Thyroid gland (tissue), 4 donors: ENCODE measurements around the gene OXA1L.

Source experiments
- POLR2A ChIP-seq, 2 donors: fragments of 450-650 bp; IDR thresholded peaks; one replicate each; pipeline ENCODE4 v1.6.1; 2017; ENCODE audit warnings: antibody characterized with exemption in 2 of 2, mild to moderate bottlenecking in 2 of 2, moderate library complexity in 1 of 2
- TF ChIP-seq, protein P1 (sequence below), 6 experiments: fragments of 200-600 bp in 3 of 6; fragments of 450-650 bp in 3 of 6; sonication (generic) in 3 of 6; IDR thresholded peaks; one replicate each; pipeline ENCODE4 v1.5.1; 2016 to 2019; ENCODE audit warnings: antibody characterized with exemption in 6 of 6, mild to moderate bottlenecking in 2 of 6, inconsistent platforms in 1 of 6, moderate library complexity in 1 of 6

DNA sequence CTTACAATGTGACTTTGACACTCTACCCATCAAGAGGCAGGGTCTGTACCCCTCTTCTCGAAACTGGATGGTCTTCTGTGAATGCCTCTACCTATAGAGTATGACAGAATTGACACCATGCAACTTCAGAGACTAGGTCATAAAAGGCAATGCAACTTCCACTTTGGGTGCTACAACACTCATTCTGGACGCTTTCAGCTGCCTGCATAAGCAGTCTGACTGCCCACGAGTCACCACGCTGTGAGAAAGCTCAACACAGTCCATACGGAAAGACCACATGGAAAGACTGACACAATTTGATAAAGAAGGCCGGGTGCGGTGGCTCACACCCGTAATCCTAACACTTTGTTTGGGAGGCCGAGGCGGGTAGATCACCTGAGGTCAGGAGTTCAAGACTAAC is 33.9 kb downstream of the OXA1L start:
- TF ChIP-seq, protein P1, sequence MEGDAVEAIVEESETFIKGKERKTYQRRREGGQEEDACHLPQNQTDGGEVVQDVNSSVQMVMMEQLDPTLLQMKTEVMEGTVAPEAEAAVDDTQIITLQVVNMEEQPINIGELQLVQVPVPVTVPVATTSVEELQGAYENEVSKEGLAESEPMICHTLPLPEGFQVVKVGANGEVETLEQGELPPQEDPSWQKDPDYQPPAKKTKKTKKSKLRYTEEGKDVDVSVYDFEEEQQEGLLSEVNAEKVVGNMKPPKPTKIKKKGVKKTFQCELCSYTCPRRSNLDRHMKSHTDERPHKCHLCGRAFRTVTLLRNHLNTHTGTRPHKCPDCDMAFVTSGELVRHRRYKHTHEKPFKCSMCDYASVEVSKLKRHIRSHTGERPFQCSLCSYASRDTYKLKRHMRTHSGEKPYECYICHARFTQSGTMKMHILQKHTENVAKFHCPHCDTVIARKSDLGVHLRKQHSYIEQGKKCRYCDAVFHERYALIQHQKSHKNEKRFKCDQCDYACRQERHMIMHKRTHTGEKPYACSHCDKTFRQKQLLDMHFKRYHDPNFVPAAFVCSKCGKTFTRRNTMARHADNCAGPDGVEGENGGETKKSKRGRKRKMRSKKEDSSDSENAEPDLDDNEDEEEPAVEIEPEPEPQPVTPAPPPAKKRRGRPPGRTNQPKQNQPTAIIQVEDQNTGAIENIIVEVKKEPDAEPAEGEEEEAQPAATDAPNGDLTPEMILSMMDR (IDR thresholded peaks at IDR 0.05) = no peak
- no peak for TF ChIP-seq POLR2A (IDR thresholded peaks at IDR 0.05)
